ENCODE results near the gene CLDN7.
A peak's percentile ranks its signal among the peaks of the same experiment; 100 is the strongest.

Gene CLDN7

DNA sequence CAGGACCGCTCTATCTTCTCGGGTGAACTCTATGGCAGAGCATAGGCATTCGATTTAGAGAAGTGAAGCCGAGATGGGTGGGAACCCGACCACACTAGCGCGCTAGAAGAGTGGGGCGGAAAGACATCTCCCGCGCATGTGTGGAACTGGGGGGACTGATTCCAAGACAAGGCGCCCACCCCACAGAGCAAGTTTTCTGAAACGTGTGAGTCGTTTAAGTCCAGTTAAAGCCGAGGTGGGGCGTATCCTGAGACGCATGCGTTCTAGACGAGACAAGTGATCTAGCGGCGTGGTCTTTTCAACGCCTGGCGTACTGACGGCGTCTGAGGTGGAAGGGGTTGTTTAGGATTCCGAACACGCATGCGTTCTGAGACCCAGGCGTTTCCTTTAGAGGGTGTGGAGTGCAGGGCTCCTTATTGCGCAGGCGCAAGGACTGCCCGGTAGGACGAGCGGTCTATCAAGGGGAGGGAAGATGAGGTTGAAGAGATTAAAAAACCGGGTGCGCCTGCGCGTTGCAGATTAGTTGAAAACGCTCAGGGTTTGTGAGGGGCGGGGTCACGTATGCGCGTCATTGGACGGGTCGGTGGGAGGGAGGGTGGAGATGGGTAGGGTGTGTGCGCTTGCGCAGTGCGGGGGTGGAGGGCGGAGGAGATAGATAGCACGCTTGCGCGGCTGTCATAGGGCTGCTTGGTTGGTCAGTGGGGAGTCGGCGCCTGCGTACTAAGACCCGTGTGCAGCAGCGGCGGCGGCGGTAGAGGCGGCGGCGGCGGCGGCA lies 44.8 kb upstream of the CLDN7 start, which contains the start of gene EIF5A:
Gene EIF5A, plus strand, starts transcription at position 718 of the 775 bp plus-strand sequence. CDS start 2,008 bp downstream, outside the sequence.
- DNase-seq (ENCODE audit: low read depth in 2 of 2): peak; percentile 100
- peak within 1 kb of the TSS; percentile 89 to 93 for H3K4me3 ChIP-seq (replicated peaks in 1 of 2; ENCODE audit: low read depth in 2 of 2, low read length in 2 of 2)
- TF ChIP-seq, protein P1, sequence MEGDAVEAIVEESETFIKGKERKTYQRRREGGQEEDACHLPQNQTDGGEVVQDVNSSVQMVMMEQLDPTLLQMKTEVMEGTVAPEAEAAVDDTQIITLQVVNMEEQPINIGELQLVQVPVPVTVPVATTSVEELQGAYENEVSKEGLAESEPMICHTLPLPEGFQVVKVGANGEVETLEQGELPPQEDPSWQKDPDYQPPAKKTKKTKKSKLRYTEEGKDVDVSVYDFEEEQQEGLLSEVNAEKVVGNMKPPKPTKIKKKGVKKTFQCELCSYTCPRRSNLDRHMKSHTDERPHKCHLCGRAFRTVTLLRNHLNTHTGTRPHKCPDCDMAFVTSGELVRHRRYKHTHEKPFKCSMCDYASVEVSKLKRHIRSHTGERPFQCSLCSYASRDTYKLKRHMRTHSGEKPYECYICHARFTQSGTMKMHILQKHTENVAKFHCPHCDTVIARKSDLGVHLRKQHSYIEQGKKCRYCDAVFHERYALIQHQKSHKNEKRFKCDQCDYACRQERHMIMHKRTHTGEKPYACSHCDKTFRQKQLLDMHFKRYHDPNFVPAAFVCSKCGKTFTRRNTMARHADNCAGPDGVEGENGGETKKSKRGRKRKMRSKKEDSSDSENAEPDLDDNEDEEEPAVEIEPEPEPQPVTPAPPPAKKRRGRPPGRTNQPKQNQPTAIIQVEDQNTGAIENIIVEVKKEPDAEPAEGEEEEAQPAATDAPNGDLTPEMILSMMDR (IDR thresholded peaks at IDR 0.05; ENCODE audit: low read depth, low read length): no peak

DNA sequence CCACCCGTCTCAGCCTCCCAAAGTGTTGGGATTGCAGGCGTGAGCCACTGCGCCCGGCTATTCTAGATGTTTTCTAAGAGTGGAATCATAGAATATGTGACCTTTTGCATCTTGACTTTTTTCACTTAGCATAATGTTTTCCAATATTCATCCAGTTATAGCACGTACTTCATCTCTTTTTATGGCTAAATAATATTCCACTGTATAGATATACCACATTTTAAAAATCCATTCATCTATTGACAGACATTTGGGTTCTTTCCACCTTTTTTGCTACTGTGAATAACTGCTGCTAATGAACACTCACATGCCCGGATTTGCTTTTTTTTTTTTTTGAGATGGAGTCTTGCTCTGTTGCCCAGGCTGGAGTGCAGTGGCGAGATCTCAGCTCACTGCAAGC lies 41.9 kb upstream of the CLDN7 start:
- H3K4me3 ChIP-seq (replicated peaks in 1 of 2; ENCODE audit: low read depth in 2 of 2, low read length in 2 of 2): no peak overlapping the region
- TF ChIP-seq, protein P1 (IDR thresholded peaks at IDR 0.05; ENCODE audit: low read depth, low read length): no peak
- no peak for DNase-seq (ENCODE audit: low read depth in 2 of 2)

- DNase-seq (ENCODE audit: low read depth in 2 of 2): peak; percentile 80 to 87
- TF ChIP-seq, protein P1 (IDR thresholded peaks at IDR 0.05; ENCODE audit: low read depth, low read length): peak; percentile 60
- H3K4me3 ChIP-seq (replicated peaks in 1 of 2; ENCODE audit: low read depth in 2 of 2, low read length in 2 of 2): peak overlapping the region in 1 of 2 donors; percentile 30
Measured at GRCh38 chr17:7296189-7296861, 34.0 kb upstream of the CLDN7 start.

- no peak overlapping the region for H3K4me3 ChIP-seq (replicated peaks in 1 of 2; ENCODE audit: low read depth in 2 of 2, low read length in 2 of 2)
- TF ChIP-seq, protein P1 (IDR thresholded peaks at IDR 0.05; ENCODE audit: low read depth, low read length): no peak
- DNase-seq (ENCODE audit: low read depth in 2 of 2): no peak
Measured at GRCh38 chr17:7295230-7296180, 33.2 kb upstream of the CLDN7 start.

GRCh38 chr17:7294614-7295153 lies 32.4 kb upstream of the CLDN7 start, which contains the start of gene YBX2:
Gene YBX2, minus strand, starts transcription at chr17:7294639. Its CDS starts 139 bp downstream, at chr17:7294500.
- no peak within 1 kb of the TSS for H3K4me3 ChIP-seq (replicated peaks in 1 of 2; ENCODE audit: low read depth in 2 of 2, low read length in 2 of 2)
- no peak for DNase-seq (ENCODE audit: low read depth in 2 of 2)
- TF ChIP-seq, protein P1 (IDR thresholded peaks at IDR 0.05; ENCODE audit: low read depth, low read length): no peak

Measured in cardiac fibroblast (primary cell).